ENCODE measurements around the gene UBXN11. TPM values are rescaled to one million over a fixed set of nuclear protein-coding genes. Genes with fewer than 3 reads are reported as not detected.

The UBXN11 gene
- total RNA-seq, 4 donors from 2014 or later: 3.7 to 12.1 (median 10.5) TPM

GRCh38 chr1:26278724-26279455 lies 27.5 kb downstream of the UBXN11 start:
- peak overlapping the region; percentile 70 to 93 for H3K4me3 ChIP-seq
- TF ChIP-seq CTCF (IDR thresholded peaks at IDR 0.05) (no peak), POLR2A (IDR thresholded peaks at IDR 0.05) (no peak), POLR2AphosphoS5 (IDR thresholded peaks at IDR 0.05) (peak; percentile 18)
- H3K4me1 ChIP-seq: peaks cover 0 to 80% (median 49%) of the 10 kb centered on the region in 3 donors
- peak overlapping the region; percentile 87 to 97 (median 95) for H3K27ac ChIP-seq
- peaks cover 0 to 6% of the 10 kb centered on the region in 2 donors for H3K36me3 ChIP-seq
- WGBS, 2 donors (ENCODE audit: low coverage in 1 of 2): 43 to 80% methylated on average over 3 to 6 of the region's 9 CpGs
- H3K27me3 ChIP-seq: no peaks in the 10 kb centered on the region
- H3K9me3 ChIP-seq: no peaks in the 10 kb centered on the region
- no peak for ATAC-seq

DNA sequence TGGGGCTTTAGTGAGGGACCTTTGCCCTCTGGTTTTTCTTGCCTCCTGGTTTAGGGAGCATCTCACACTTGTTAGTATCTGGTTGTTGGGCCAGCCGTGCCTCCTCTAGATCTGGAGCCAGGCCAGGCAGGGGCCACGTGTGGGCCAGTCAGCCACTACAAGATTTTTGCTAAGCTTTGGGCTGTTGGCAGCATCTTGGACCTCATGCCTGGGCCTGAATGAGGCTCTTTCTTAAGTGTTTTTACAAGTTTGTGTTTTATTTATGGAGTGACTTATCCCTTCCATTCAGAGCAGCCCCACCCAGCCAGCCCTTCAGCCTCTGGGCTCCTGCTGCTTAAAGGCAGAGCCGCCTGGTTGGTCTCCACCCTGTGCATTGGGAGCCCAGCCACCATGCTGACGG lies 28.1 kb downstream of the UBXN11 start:
- Histone ChIP-seq H3K4me1 (peaks cover 0 to 75% (median 49%) of the 10 kb centered on the region in 3 donors), H3K4me3 (no peak overlapping the region), H3K27me3 (no peaks in the 10 kb centered on the region), H3K36me3 (peaks cover 0 to 6% of the 10 kb centered on the region in 2 donors), H3K9me3 (no peaks in the 10 kb centered on the region), H3K27ac (peak overlapping the region in 3 of 4 donors; percentile 95 to 97 (median 95))
- no peak for ATAC-seq
- 33 to 49% methylated on average over 3 of the region's 4 CpGs for WGBS, 2 donors (ENCODE audit: low coverage in 1 of 2)
- no peak for TF ChIP-seq POLR2AphosphoS5 (IDR thresholded peaks at IDR 0.05)
- no peak for TF ChIP-seq CTCF (IDR thresholded peaks at IDR 0.05)
- no peak for TF ChIP-seq EP300 (IDR thresholded peaks at IDR 0.05)

- Histone ChIP-seq H3K27ac (peak overlapping the region in 3 of 4 donors; percentile 95 to 97 (median 95)), H3K36me3 (peaks cover 0 to 6% of the 10 kb centered on the region in 2 donors), H3K27me3 (no peaks in the 10 kb centered on the region), H3K4me3 (no peak overlapping the region), H3K9me3 (no peaks in the 10 kb centered on the region), H3K4me1 (peaks cover 0 to 72% (median 49%) of the 10 kb centered on the region in 3 donors)
- ATAC-seq: no peak
- WGBS, 2 donors (ENCODE audit: low coverage in 1 of 2): 75% methylated on average over 1 of the region's 1 CpG; no CpG with 5 or more reads in 1 of the 2 donors
- TF ChIP-seq POLR2AphosphoS5 (IDR thresholded peaks at IDR 0.05) (no peak), POLR2A (IDR thresholded peaks at IDR 0.05) (no peak), CTCF (IDR thresholded peaks at IDR 0.05) (no peak), EP300 (IDR thresholded peaks at IDR 0.05) (no peak)
These were observed 28.7 kb downstream of the UBXN11 start for GRCh38 chr1:26277719-26278118.

GRCh38 chr1:26277261-26277661 lies 29.2 kb downstream of the UBXN11 start:
- no peak for ATAC-seq
- H3K27ac ChIP-seq: peak overlapping the region in 3 of 4 donors; percentile 95 to 97 (median 95)
- H3K4me3 ChIP-seq: no peak overlapping the region
- TF ChIP-seq POLR2AphosphoS5 (IDR thresholded peaks at IDR 0.05): no peak
- no peak for TF ChIP-seq POLR2A (IDR thresholded peaks at IDR 0.05)
- no peak for TF ChIP-seq EP300 (IDR thresholded peaks at IDR 0.05)
- TF ChIP-seq CTCF (IDR thresholded peaks at IDR 0.05): no peak
- H3K9me3 ChIP-seq: no peaks in the 10 kb centered on the region
- peaks cover 0 to 6% of the 10 kb centered on the region in 2 donors for H3K36me3 ChIP-seq
- WGBS, 2 donors (ENCODE audit: low coverage in 1 of 2): 100% methylated on average over 1 of the region's 3 CpGs; no CpG with 5 or more reads in 1 of the 2 donors
- no peaks in the 10 kb centered on the region for H3K27me3 ChIP-seq
- peaks cover 0 to 67% (median 49%) of the 10 kb centered on the region in 3 donors for H3K4me1 ChIP-seq

DNA sequence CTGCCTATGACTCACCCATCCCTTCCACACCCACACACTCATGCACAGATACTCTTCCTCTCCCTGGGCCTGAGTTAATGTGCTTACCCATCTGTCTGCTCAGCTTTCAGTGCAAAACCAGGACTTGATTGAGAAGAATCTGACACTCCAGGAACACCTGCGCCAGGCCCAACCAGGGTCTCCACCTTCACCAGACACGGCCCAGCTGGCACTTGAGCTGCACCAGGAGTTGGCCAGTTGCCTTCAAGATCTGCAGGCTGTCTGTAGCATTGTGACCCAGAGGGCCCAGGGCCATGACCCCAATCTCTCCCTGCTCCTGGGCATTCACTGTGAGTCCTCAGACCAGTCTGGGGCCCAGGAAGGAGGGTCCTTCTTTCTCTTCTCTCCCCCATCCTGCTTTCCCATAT lies 30.0 kb downstream of the UBXN11 start:
- no peak for ATAC-seq
- Histone ChIP-seq H3K4me1 (peaks cover 0 to 59% (median 42%) of the 10 kb centered on the region in 3 donors), H3K36me3 (peaks cover 0 to 15% of the 10 kb centered on the region in 2 donors), H3K9me3 (no peaks in the 10 kb centered on the region), H3K27me3 (no peaks in the 10 kb centered on the region), H3K4me3 (no peak overlapping the region), H3K27ac (peak overlapping the region in 3 of 4 donors; percentile 95 to 97 (median 95))
- WGBS, 2 donors (ENCODE audit: low coverage in 1 of 2): no CpG with 5 or more reads among the region's 2 CpGs
- TF ChIP-seq EP300 (IDR thresholded peaks at IDR 0.05): no peak
- no peak for TF ChIP-seq POLR2AphosphoS5 (IDR thresholded peaks at IDR 0.05)
- no peak for TF ChIP-seq POLR2A (IDR thresholded peaks at IDR 0.05)
- TF ChIP-seq CTCF (IDR thresholded peaks at IDR 0.05): no peak

All from gastroesophageal sphincter (tissue), 4 donors.